Neuronal stem cell (in vitro differentiated cells): ENCODE results near the gene KIF16B.
A peak's percentile ranks its signal among the peaks of the same experiment; 100 is the strongest.

Experiments used
- DNase-seq: peaks from one replicate; pipeline ENCODE4 v3.0.0-alpha.2; 2013; ENCODE audit warnings: low spot score
- H2AFZ ChIP-seq: one replicate; pipeline ENCODE4 v1.6.1; 2013; ENCODE audit warnings: mild to moderate bottlenecking, low read length, inconsistent platforms
- H2AK5ac ChIP-seq: 2 replicates; pipeline ENCODE4 v1.6.1; 2013; ENCODE audit warnings: low read depth, mild to moderate bottlenecking, inconsistent platforms, low read length, moderate library complexity, mixed read lengths
- H2BK120ac ChIP-seq: 2 replicates; pipeline ENCODE4 v1.6.1; 2013; ENCODE audit warnings: low read depth, mild to moderate bottlenecking, inconsistent platforms, low read length, moderate library complexity, mixed read lengths
- H2BK12ac ChIP-seq: one replicate; pipeline ENCODE4 v1.6.1; 2013; ENCODE audit warnings: low read length, inconsistent platforms
- H2BK15ac ChIP-seq: 2 replicates; pipeline ENCODE4 v1.6.1; 2013; ENCODE audit warnings: mild to moderate bottlenecking, low read length, inconsistent platforms, mixed read lengths
- H2BK5ac ChIP-seq: one replicate; pipeline ENCODE4 v1.6.1; 2013; ENCODE audit warnings: inconsistent platforms, mild to moderate bottlenecking, low read length, moderate library complexity
- H3K14ac ChIP-seq: one replicate; pipeline ENCODE4 v1.6.1; 2013; ENCODE audit warnings: low read length, inconsistent platforms
- H3K18ac ChIP-seq: 2 replicates; pipeline ENCODE4 v1.6.1; 2013; ENCODE audit warnings: low read length, inconsistent platforms
- H3K23ac ChIP-seq: 2 replicates; pipeline ENCODE4 v1.6.1; 2013; ENCODE audit warnings: low read depth, mild to moderate bottlenecking, mixed read lengths, low read length, inconsistent platforms; ENCODE audit not compliant: poor library complexity
- H3K27ac ChIP-seq: replicated peaks from 3 replicates; pipeline ENCODE4 v1.5.1; 2013; ENCODE audit warnings: low read length, inconsistent platforms
- H3K27me3 ChIP-seq, 3 experiments: 2 replicates each; pipeline ENCODE4 v1.6.1; 2013; ENCODE audit warnings: low read length in 3 of 3, mild to moderate bottlenecking in 2 of 3, inconsistent platforms in 1 of 3, low read depth in 1 of 3, mixed read lengths in 1 of 3, moderate library complexity in 1 of 3; ENCODE audit not compliant: control insufficient read depth in 3 of 3, insufficient read depth in 3 of 3
- H3K36me3 ChIP-seq, 2 donors: replicated peaks in 1 of 2; 2 replicates each; pipeline ENCODE4 v1.6.1; 2013; ENCODE audit warnings: low read length in 2 of 2; ENCODE audit not compliant: control insufficient read depth in 2 of 2, insufficient read depth in 2 of 2
- H3K4ac ChIP-seq: 2 replicates; pipeline ENCODE4 v1.6.1; 2013; ENCODE audit warnings: inconsistent platforms, mild to moderate bottlenecking, low read length, moderate library complexity
- H3K4me1 ChIP-seq, 2 donors: 1 replicate in 1 of 2; 2 replicates in 1 of 2; pipeline ENCODE4 v1.6.1; 2013; ENCODE audit warnings: low read length in 2 of 2, low read depth in 1 of 2; ENCODE audit not compliant: control insufficient read depth in 2 of 2, insufficient read depth in 1 of 2
- H3K4me2 ChIP-seq: one replicate; pipeline ENCODE4 v1.6.1; 2013; ENCODE audit warnings: mild to moderate bottlenecking, low read length, inconsistent platforms; ENCODE audit not compliant: insufficient read depth, poor library complexity, severe bottlenecking
- H3K4me3 ChIP-seq, 2 donors: 2 replicates each; pipeline ENCODE4 v1.5.1; 2013; ENCODE audit warnings: low read length in 2 of 2, mild to moderate bottlenecking in 2 of 2, inconsistent platforms in 1 of 2, moderate library complexity in 1 of 2
- H3K79me1 ChIP-seq: one replicate; pipeline ENCODE4 v1.6.1; 2013; ENCODE audit warnings: low read depth, mild to moderate bottlenecking, inconsistent platforms, low read length, moderate library complexity
- H3K9ac ChIP-seq: one replicate; pipeline ENCODE4 v1.6.1; 2013; ENCODE audit warnings: mild to moderate bottlenecking, low read depth, low read length, inconsistent platforms; ENCODE audit not compliant: poor library complexity
- H3K9me3 ChIP-seq, 2 donors: replicated peaks in 1 of 2; 2 replicates each; pipeline versions ENCODE3 to v1.6.1; 2013; ENCODE audit warnings: low read length in 2 of 2, mild to moderate bottlenecking in 2 of 2, inconsistent platforms in 1 of 2, low read depth in 1 of 2, mixed read lengths in 1 of 2, moderate library complexity in 1 of 2; ENCODE audit not compliant: control insufficient read depth in 2 of 2, insufficient read depth in 1 of 2
- H4K8ac ChIP-seq: one replicate; pipeline ENCODE4 v1.6.1; 2013; ENCODE audit warnings: low read depth, mild to moderate bottlenecking, inconsistent platforms, low read length, moderate library complexity
- H4K91ac ChIP-seq: one replicate; pipeline ENCODE4 v1.6.1; 2013; ENCODE audit warnings: low read length, low read depth, mild to moderate bottlenecking, inconsistent platforms; ENCODE audit not compliant: poor library complexity
- WGBS, 2 donors: extraction: QIAGEN DNeasy Blood & Tissue Kit; methylation state at CpG; one replicate each; pipeline ENCODE4 v1.1.7; 2013; ENCODE audit warnings: missing lambda C conversion rate in 2 of 2, mixed read lengths in 1 of 2; ENCODE audit not compliant: insufficient read length in 2 of 2, insufficient replicate concordance in 1 of 2; ENCODE audit errors: extremely low coverage in 2 of 2; 5-methylcytosine and 5-hydroxymethylcytosine counted together

Gene KIF16B

DNA sequence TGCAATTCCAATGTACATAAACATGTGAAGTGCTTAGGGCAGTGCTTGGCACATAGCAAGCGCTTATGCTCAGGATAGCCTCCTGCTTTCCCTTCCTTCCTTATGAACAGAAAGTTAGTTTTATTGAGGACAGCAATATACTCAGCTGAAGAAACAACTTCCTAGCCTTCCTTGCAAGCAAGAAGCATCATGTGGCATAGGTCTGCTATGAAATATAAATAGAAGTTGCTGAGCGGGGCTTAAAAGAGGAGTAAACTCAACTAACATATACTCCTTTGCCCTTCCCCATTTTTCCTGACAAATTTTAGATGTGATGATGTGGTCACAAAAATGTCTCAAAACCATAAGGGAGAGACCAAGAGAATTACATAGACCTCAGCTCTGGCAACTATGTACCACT is 98.9 kb downstream of the KIF16B start:
- Histone ChIP-seq H3K79me1 (no peaks in the 10 kb centered on the region), H2AK5ac (no peak overlapping the region), H3K4me2 (no peak overlapping the region), H2BK12ac (no peak overlapping the region), H3K18ac (no peak overlapping the region), H2BK120ac (no peak overlapping the region), H2BK5ac (no peak overlapping the region), H3K4me1 (peaks cover 4% of the 10 kb centered on the region in 2 donors), H4K91ac (no peak overlapping the region), H3K14ac (no peak overlapping the region), H3K23ac (no peak overlapping the region), H2AFZ (no peak overlapping the region), H2BK15ac (no peak overlapping the region), H3K9ac (no peak overlapping the region), H3K4ac (no peak overlapping the region), H3K4me3 (no peak overlapping the region), H3K36me3 (no peaks in the 10 kb centered on the region), H3K27me3 (no peaks in the 10 kb centered on the region), H4K8ac (no peak overlapping the region), H3K27ac (no peak overlapping the region), H3K9me3 (no peaks in the 10 kb centered on the region)
- no CpG with 5 or more reads among the region's 2 CpGs for WGBS, 2 donors
- DNase-seq, result no peak

DNA sequence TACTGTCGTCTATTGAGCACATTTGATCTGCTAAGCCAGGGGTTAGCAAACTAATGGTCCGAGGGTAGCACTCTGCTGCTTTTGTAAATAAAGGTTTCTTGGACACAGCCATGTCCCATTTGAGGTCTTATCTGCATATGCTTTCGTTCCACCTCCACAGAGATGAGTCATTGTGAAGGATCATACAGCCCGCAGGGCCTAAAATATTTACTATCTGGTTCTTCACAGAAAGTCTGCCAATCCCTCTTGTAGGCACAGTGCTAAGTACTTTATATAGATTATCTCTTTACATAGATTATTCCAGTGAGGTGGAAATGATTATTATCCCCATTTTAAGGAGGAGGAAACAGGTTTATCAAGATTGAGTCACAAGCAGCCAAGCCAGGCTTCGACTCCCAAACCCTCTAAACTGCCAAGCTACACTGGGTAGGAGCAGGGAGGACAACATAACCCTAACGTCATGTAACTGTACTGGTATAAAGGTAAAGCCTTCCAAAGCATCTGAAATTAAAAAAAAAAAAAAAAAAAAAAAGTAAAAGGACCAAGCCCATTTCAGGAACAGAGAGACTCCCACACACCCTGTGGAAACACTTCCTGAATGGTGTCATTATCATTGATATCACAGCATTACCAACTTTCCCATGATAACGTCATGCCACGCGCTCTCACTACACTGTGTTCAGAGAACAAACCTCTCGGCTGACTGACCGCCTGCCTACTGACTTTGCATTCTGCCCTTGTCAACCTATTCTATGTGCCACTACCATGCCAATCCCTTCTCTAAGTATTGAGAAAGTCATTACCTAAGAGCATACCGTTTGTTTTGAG is 101.0 kb downstream of the KIF16B start:
- Histone ChIP-seq H3K4me3 (no peak overlapping the region), H3K9ac (no peak overlapping the region), H3K4ac (no peak overlapping the region), H3K27me3 (no peaks in the 10 kb centered on the region), H3K18ac (no peak overlapping the region), H4K91ac (no peak overlapping the region), H3K4me2 (no peak overlapping the region), H2AFZ (no peak overlapping the region), H4K8ac (no peak overlapping the region), H2AK5ac (no peak overlapping the region), H2BK12ac (no peak overlapping the region), H2BK120ac (no peak overlapping the region), H3K4me1 (peaks cover 2 to 4% of the 10 kb centered on the region in 2 donors), H2BK5ac (no peak overlapping the region), H3K23ac (no peak overlapping the region), H3K27ac (no peak overlapping the region), H2BK15ac (no peak overlapping the region), H3K9me3 (no peaks in the 10 kb centered on the region), H3K14ac (no peak overlapping the region), H3K79me1 (no peaks in the 10 kb centered on the region), H3K36me3 (no peaks in the 10 kb centered on the region)
- DNase-seq, result no peak
- no CpG with 5 or more reads among the region's 12 CpGs for whole genome bisulfite sequencing, 2 donors

DNA sequence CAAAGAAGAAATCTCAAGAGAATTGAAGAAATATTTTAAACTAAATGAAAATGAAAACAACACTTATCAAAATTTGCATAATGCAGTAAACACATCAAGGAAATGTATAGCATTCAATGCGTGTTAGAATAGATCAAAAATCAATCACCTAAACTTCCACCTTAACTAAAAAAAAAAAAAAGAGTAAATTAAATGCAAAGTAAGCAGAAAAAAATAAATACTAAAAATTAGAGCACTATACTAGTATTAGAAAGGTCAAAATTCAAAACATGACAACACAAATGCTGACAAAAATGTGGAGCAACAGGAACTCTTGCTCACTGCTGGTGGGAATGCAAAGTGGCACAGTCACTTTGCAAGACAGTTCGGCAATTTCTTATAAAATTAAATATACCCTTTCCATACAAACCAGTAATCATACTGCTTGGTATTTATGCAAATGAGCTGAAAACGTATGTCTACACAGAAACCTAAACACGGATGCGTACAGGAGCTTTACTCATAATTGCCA is 103.8 kb downstream of the KIF16B start:
- no peak overlapping the region for H3K23ac ChIP-seq
- H3K18ac ChIP-seq, result no peak overlapping the region
- no peak overlapping the region for H3K4ac ChIP-seq
- no peaks in the 10 kb centered on the region for H3K27me3 ChIP-seq
- H3K36me3 ChIP-seq, result no peaks in the 10 kb centered on the region
- no peaks in the 10 kb centered on the region for H3K4me1 ChIP-seq
- no peaks in the 10 kb centered on the region for H3K79me1 ChIP-seq
- no peak overlapping the region for H2BK12ac ChIP-seq
- no peak overlapping the region for H3K27ac ChIP-seq
- H2BK15ac ChIP-seq, result no peak overlapping the region
- DNase-seq, result no peak
- no peak overlapping the region for H4K8ac ChIP-seq
- H2BK120ac ChIP-seq, result no peak overlapping the region
- no peak overlapping the region for H2BK5ac ChIP-seq
- no peak overlapping the region for H3K4me3 ChIP-seq
- no peak overlapping the region for H2AFZ ChIP-seq
- no peak overlapping the region for H4K91ac ChIP-seq
- WGBS, 2 donors, result no CpG with 5 or more reads among the region's 5 CpGs
- no peak overlapping the region for H3K14ac ChIP-seq
- H3K9ac ChIP-seq, result no peak overlapping the region
- H3K4me2 ChIP-seq, result no peak overlapping the region
- no peak overlapping the region for H2AK5ac ChIP-seq
- H3K9me3 ChIP-seq, result no peaks in the 10 kb centered on the region

DNA sequence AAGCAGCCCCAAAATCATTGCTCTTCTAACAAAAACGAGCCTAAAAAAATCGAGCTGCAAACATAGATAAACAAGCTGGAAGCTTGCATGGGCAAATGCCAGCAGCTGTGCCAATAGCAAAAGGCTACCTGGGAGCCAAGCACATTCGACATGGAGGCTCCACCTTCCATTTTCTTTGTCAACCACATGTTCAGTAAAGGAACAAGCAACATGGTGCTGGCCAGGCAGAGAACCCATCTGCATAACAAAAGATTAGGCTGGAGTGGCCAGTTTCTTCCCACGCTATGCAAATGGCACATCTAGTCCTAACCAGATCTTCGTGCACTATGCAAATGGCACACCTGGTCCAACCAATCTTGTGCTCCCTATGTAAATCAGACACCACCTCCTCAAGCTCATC is 110.5 kb downstream of the KIF16B start:
- no peak for DNase-seq
- Histone ChIP-seq H3K27me3 (no peaks in the 10 kb centered on the region), H3K23ac (no peak overlapping the region), H2BK12ac (no peak overlapping the region), H4K8ac (no peak overlapping the region), H2BK120ac (no peak overlapping the region), H2AFZ (peak overlapping the region; percentile 30), H3K4me3 (peak overlapping the region in 1 of 2 donors; percentile 36), H2BK5ac (no peak overlapping the region), H3K14ac (no peak overlapping the region), H3K79me1 (no peaks in the 10 kb centered on the region), H3K4ac (no peak overlapping the region), H3K18ac (no peak overlapping the region), H2AK5ac (no peak overlapping the region), H3K4me2 (no peak overlapping the region), H3K4me1 (no peaks in the 10 kb centered on the region), H3K27ac (no peak overlapping the region), H3K9ac (no peak overlapping the region), H3K36me3 (no peaks in the 10 kb centered on the region), H2BK15ac (no peak overlapping the region), H4K91ac (no peak overlapping the region), H3K9me3 (peaks cover 2 to 6% of the 10 kb centered on the region in 2 donors)
- WGBS, 2 donors, result no CpG with 5 or more reads among the region's 5 CpGs
